Spleen (tissue), 7 donors: Measurements from ENCODE around the gene BCL2L11.

Experiments
- CTCF ChIP-seq, 11 experiments: fragments of 200-600 bp in 7 of 11; fragments of 450-650 bp in 4 of 11; sonication (generic) in 4 of 11; IDR thresholded peaks in 8 of 11; conservative IDR thresholded peaks in 3 of 11; 1 replicate in 7 of 11; 2 replicates in 4 of 11; pipeline versions ENCODE4 v1.4.0 to v1.8.0; 2016 to 2021; ENCODE audit warnings: antibody characterized with exemption in 11 of 11, inconsistent platforms in 4 of 11, mild to moderate bottlenecking in 1 of 11
- POLR2A ChIP-seq, 3 donors: fragments of 450-650 bp; IDR thresholded peaks; one replicate each; pipeline ENCODE4 v1.5.1; 2017; ENCODE audit warnings: antibody characterized with exemption in 3 of 3, mild to moderate bottlenecking in 1 of 3
- POLR2AphosphoS5 ChIP-seq, 3 donors: sonication (generic); formaldehyde crosslinking; IDR thresholded peaks; one replicate each; pipeline ENCODE4 v1.5.1; 2017; ENCODE audit warnings: antibody characterized with exemption in 3 of 3
- donor health status: DM: no; HTN: no; CAD: no; lungs with moderate emphysema.
- donor health status: DM: no; HTN: no; CAD: no.
- donor health status: DM: no; HTN: no; CAD: no.

GRCh38 chr2:111149882-111150455, 29.3 kb downstream of the BCL2L11 start:
- no peak for TF ChIP-seq CTCF (IDR thresholded peaks at IDR 0.05 in 8 of 11, conservative IDR thresholded peaks at IDR 0.05 in 3 of 11)
- no peak for TF ChIP-seq POLR2A (IDR thresholded peaks at IDR 0.05)
- no peak for TF ChIP-seq POLR2AphosphoS5 (IDR thresholded peaks at IDR 0.05)
